ENCODE results near the gene PITX3.
A peak's percentile ranks its signal among the peaks of the same experiment; 100 is the strongest.

PITX3 gene

DNA sequence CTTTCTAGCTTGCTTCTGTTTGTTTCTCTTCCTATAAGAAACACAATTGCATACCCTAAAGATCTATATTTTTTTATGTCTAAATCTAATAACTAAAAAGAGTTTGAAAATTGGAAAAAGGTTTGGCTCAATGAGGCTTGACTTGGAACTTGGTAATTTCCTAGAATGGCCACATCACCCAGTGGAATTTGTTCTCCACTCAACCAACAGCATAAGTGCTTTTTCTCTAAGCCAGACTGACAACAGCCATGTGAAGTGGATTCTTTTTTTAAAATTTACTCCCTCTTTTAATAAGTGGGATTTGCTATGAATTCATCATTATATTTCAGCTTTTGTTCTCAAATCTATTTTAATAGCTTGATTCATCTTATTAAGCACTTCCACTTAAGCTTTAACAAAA is 37.8 kb upstream of the PITX3 start:
- ChIA-PET POLR2A (no interaction called here), CTCF (interaction anchor here (0.8 to 1.8 kb wide), 5 partner anchors 8 to 109 kb away, joined by 3 to 5 read pairs (median 5); no protein-coding TSS in a partner anchor)
- no peak for DNase-seq (ENCODE audit: low read depth, low spot score)
- no peak overlapping the region for H3K4me3 ChIP-seq (ENCODE audit: low read depth, low read length)
- TF ChIP-seq, protein P1, sequence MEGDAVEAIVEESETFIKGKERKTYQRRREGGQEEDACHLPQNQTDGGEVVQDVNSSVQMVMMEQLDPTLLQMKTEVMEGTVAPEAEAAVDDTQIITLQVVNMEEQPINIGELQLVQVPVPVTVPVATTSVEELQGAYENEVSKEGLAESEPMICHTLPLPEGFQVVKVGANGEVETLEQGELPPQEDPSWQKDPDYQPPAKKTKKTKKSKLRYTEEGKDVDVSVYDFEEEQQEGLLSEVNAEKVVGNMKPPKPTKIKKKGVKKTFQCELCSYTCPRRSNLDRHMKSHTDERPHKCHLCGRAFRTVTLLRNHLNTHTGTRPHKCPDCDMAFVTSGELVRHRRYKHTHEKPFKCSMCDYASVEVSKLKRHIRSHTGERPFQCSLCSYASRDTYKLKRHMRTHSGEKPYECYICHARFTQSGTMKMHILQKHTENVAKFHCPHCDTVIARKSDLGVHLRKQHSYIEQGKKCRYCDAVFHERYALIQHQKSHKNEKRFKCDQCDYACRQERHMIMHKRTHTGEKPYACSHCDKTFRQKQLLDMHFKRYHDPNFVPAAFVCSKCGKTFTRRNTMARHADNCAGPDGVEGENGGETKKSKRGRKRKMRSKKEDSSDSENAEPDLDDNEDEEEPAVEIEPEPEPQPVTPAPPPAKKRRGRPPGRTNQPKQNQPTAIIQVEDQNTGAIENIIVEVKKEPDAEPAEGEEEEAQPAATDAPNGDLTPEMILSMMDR (IDR thresholded peaks at IDR 0.05; ENCODE audit: insufficient read depth, low read length, missing control alignments): no peak

DNA sequence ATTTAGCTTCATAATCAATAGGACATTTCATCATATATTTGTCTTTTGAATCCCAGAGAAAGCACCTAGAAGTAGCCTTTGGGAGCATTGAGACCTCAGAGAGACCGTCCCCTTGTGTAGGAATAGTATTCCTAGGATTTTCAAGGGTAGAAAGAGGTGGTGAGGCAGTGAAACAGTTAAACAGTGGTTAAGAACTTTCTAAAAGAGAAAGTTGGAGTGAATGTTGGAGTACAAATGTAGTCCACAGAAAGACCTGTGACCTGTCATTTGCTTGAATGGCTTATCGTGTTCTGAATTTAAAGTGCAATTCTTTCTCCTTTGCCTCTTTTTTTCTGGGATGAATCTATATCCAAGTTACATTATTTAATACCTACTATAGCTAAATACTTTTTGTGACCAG is 34.0 kb upstream of the PITX3 start:
- DNase-seq (ENCODE audit: low read depth, low spot score): no peak
- H3K4me3 ChIP-seq (ENCODE audit: low read depth, low read length): no peak overlapping the region
- CTCF ChIA-PET: interaction anchor here (1.0 to 1.6 kb wide), 4 partner anchors 11 to 77 kb away, joined by 3 to 4 read pairs (median 3); no protein-coding TSS in a partner anchor
- POLR2A ChIA-PET: no interaction called here
- TF ChIP-seq, protein P1 (IDR thresholded peaks at IDR 0.05; ENCODE audit: insufficient read depth, low read length, missing control alignments): no peak

- no peak overlapping the region for H3K4me3 ChIP-seq (ENCODE audit: low read depth, low read length)
- DNase-seq (ENCODE audit: low read depth, low spot score): no peak
- CTCF ChIA-PET: interaction anchor here (1.0 kb wide), 2 partner anchors 11 to 27 kb away, joined by 3 to 4 read pairs; no protein-coding TSS in a partner anchor
- TF ChIP-seq, protein P1 (IDR thresholded peaks at IDR 0.05; ENCODE audit: insufficient read depth, low read length, missing control alignments): no peak
- POLR2A ChIA-PET: interaction anchor here (1.1 kb wide), 1 partner anchor 29 kb away, joined by 3 read pairs; the partner anchor contains the start of gene GBF1
Measured at GRCh38 chr10:102274062-102274461, 32.8 kb upstream of the PITX3 start.

DNA sequence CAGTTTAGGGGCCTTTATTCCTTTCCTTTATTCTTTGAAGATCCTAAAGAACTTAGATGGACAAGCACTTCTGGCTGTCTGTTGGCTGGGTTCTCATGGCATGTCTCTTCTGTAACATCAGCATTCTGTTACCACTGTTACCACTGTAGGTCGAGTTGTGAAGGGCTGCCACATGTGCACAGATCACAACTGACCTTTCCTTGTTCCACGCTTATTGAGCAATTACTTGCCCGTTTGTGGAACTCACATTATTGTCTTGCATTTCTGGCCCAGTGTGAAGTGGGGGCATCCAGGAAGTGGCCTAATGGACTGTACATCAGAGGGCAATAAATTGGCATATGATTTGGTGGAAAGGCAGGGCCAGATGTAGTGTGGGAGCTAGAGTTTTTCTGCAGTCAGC is 27.7 kb upstream of the PITX3 start:
- POLR2A ChIA-PET: no interaction called here
- CTCF ChIA-PET: interaction anchor here (0.7 to 1.4 kb wide), 2 partner anchors 10 to 20 kb away, joined by 3 to 5 read pairs; no protein-coding TSS in a partner anchor
- TF ChIP-seq, protein P1 (IDR thresholded peaks at IDR 0.05; ENCODE audit: insufficient read depth, low read length, missing control alignments): no peak
- no peak overlapping the region for H3K4me3 ChIP-seq (ENCODE audit: low read depth, low read length)
- no peak for DNase-seq (ENCODE audit: low read depth, low spot score)

DNA sequence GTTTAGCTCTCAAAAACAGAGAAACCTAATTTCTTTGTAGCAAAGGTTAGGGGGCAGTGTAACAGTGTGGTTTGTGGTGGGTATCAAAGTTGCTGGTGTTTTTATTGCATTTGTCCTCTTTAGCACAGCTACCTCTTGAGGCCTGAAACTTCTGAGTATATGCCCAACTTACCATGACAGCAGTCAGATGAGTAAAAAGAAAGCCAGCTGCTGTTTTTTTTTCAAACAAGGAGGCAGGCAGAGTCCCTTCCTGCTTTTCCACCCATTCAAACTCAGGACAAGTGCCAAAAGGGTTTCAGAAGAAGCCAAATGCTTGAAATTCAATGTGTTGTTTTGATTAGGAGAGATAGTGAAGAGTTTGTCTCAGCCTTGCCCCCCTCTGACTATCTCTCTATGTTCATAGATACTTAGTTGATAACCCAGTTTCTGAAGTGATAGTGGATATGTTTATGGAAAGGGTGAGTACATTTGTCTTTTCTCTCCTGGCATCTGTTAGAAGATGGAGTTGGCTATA is 27.1 kb upstream of the PITX3 start:
- DNase-seq (ENCODE audit: low read depth, low spot score): no peak
- POLR2A ChIA-PET: interaction anchor here (0.7 to 1.0 kb wide), 3 partner anchors 23 to 390 kb away, joined by 4 read pairs; partner anchors contain the start of gene GBF1
- CTCF ChIA-PET: interaction anchor here (0.7 to 1.4 kb wide), 5 partner anchors 10 to 126 kb away, joined by 3 to 5 read pairs (median 4); no protein-coding TSS in a partner anchor
- TF ChIP-seq, protein P1 (IDR thresholded peaks at IDR 0.05; ENCODE audit: insufficient read depth, low read length, missing control alignments): no peak
- H3K4me3 ChIP-seq (ENCODE audit: low read depth, low read length): no peak overlapping the region

GRCh38 chr10:102267748-102268147 is 26.4 kb upstream of the PITX3 start:
- TF ChIP-seq, protein P1 (IDR thresholded peaks at IDR 0.05; ENCODE audit: insufficient read depth, low read length, missing control alignments): no peak
- H3K4me3 ChIP-seq (ENCODE audit: low read depth, low read length): no peak overlapping the region
- peak; percentile 38 for DNase-seq (ENCODE audit: low read depth, low spot score)
- ChIA-PET CTCF (interaction anchor here (0.7 to 1.6 kb wide), 6 partner anchors 11 to 127 kb away, joined by 3 to 5 read pairs (median 4); no protein-coding TSS in a partner anchor), POLR2A (interaction anchor here (1.0 kb wide), 2 partner anchors 22 to 182 kb away, joined by 4 read pairs; partner anchors contain the start of gene GBF1)
